GM12864 (cell line): Measurements from ENCODE around the gene ABHD12.

ENCODE experiments used
- DNase-seq: peaks from one replicate; pipeline ENCODE4 v3.0.0-alpha.2; 2011; ENCODE audit warnings: low read depth
- H3K4me3 ChIP-seq: 2 replicates; pipeline ENCODE4 v1.5.1; 2011; ENCODE audit warnings: mild to moderate bottlenecking, low read depth, low read length, control low read depth
- TF ChIP-seq, protein P1 (sequence below): IDR thresholded peaks from 2 replicates; pipeline ENCODE4 v1.5.1; 2011; ENCODE audit warnings: low read depth, mild to moderate bottlenecking, moderate library complexity, low read length, control low read depth, inconsistent platforms; ENCODE audit errors: missing control alignments

ABHD12 gene

DNA sequence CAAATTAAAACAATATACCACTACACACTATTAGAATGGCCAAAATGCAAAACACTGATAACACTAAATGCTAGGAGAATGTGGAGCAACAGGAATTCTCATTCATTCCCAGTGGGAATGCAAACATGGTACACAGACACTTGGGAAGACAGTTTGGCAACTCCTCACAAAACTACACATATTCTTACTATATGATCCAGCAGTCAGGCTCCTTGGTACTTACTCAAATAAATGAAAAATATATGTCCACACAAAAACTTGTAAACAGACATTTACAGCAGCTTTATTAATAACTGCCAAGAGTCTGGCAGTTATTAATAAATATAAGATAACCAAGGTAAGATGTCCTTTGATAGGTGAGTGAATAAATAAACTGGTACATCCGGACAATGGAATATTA lies 44.9 kb downstream of the ABHD12 start:
- no peak for DNase-seq
- TF ChIP-seq, protein P1, sequence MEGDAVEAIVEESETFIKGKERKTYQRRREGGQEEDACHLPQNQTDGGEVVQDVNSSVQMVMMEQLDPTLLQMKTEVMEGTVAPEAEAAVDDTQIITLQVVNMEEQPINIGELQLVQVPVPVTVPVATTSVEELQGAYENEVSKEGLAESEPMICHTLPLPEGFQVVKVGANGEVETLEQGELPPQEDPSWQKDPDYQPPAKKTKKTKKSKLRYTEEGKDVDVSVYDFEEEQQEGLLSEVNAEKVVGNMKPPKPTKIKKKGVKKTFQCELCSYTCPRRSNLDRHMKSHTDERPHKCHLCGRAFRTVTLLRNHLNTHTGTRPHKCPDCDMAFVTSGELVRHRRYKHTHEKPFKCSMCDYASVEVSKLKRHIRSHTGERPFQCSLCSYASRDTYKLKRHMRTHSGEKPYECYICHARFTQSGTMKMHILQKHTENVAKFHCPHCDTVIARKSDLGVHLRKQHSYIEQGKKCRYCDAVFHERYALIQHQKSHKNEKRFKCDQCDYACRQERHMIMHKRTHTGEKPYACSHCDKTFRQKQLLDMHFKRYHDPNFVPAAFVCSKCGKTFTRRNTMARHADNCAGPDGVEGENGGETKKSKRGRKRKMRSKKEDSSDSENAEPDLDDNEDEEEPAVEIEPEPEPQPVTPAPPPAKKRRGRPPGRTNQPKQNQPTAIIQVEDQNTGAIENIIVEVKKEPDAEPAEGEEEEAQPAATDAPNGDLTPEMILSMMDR, result no peak

DNA sequence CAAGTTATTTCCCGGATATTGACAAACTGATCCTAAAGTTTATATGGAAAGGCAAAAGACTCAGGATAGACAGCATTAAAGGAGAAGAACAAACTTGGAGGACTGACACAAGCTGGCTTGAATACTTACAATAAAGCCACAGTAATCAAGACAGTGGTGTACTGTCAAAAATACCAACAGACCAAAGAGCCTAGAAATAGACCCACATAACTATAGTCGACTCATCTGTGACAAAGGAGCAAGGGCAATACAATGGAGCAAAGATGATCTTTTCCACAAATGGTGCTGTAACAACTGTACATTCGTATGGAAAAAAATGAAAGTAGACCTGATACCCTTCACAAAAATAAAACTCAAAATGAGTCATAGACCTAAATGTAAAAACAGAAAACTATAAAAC lies 46.0 kb downstream of the ABHD12 start:
- no peak for DNase-seq
- TF ChIP-seq, protein P1, result no peak
- no peak overlapping the region for H3K4me3 ChIP-seq

More for the DNA sequence above, 44.9 kb downstream of the ABHD12 start:
- H3K4me3 ChIP-seq, result no peak overlapping the region

DNA sequence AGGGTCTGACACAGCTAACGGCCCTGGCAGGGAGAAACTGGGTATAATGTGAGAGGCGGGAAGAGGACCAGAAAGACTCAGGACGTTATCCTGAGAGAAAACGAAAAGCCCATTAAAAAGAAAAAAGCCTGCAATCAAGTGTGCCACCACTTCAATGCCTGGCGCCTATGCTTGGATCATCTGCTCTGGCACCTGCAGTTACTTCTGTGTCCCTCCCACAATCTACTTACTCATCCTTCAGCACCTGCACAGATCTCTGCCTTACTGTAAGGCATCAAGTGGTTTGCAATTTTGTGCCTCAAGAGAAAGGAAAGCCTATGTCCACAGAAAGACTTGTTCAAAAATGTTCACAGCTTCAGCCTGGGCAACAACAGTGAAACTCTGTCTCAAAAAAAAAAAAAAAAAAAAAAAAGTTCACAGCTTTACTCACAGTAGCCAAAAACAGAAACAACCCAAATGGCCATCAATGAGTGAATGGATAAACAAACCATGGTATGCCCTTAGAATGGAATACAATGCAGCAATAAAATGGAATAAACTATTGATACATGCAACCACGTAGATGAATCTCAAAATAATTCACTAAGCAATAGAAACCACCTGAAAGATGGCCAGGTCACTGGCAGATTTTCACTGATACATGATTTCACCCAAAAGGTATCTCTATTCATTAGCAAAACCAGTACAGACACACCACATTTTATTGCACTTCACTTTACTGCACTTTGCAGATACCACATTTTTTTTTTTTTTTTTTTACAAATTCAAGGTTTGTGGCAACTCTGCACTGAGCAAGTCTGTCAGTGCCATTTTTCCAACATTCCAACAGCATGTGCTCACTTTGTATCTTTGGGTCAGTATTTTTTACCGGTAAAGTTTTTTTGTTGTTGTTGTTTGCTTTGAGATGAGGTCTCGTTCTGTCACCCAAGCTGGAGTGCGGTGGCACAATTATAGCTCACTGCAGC lies 48.6 kb downstream of the ABHD12 start:
- no peak overlapping the region for H3K4me3 ChIP-seq
- TF ChIP-seq, protein P1, result no peak
- no peak for DNase-seq

DNA sequence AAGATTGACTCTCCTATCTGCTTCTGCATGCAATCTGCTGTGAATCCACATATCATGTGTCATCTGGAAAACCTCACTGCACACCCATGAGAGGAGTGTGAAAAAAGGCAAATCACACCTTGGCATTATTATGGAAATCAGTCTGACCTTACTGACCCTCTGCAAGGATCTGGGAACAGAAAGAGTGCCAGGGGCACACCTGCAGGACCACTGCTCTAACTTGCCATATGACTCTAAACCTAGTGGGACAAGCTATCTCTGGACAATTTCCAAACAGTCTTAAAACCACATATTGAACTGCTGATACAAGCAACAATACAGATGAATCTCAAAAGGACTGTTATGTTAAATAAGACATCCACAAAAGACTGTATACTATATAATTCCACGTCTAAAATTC lies 50.3 kb downstream of the ABHD12 start:
- TF ChIP-seq, protein P1, result no peak
- no peak for DNase-seq
- H3K4me3 ChIP-seq, result no peak overlapping the region

DNA sequence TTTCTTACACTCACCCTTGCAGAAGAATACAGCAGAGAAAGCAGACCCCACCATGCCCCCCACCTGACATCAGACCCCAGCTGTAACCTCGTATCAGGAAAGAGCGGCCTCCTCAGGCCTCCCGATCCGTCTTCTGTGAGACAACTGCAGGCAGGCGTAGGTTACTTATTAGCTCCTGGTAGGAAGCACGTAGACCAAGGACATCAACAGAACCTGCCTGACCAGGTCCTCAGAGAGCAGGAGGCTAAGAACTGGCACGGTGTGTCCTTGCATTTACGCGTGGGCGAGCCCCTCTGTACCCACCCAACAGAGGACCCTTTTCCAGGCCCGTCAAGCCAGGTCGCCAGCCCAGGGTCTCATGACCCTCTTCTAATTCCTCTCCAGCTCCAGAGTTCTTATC lies 51.0 kb downstream of the ABHD12 start:
- no peak overlapping the region for H3K4me3 ChIP-seq
- DNase-seq, result no peak
- TF ChIP-seq, protein P1, result no peak

DNA sequence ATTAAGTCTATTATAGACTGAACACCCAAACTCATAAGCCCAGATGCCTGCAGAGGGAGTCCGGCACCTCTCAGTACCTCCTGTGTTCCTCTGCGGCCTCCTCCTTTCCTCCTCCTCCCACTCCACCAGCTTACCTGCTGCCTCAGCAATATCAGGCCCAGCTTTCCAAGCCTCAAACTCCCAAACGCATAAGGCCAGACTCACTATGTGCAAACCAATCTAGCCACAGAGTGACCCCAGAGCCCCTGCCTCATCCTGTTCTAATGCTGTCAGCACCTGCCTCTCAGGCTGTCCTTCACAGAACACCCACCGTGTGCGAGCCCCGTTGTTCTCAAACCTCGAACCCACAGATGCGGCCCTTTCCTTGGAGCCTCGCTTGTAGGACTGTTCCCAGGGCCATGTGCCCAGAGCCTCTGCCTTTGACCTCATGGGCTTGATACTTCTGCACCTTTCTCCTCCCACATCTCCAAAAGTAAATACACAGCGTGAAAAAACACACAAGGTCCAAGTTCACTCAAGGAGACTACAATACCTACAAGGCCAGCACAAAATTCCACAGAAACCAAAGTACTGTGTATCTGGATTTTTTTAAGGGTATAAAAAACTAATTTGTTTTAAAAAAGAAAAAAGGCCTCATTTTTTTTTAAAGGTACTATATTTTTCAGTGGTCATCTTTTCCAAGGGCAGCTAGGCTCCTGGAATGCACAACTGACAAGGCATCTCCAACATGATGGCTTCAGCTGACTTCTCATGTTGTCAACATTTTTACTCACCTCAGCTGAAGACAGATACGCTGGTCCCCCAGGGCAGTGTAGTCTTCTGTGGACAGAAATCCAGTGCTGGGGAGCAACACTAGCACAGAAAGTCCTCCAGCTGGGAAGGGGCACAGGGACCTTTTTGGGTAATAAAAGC lies 52.3 kb downstream of the ABHD12 start:
- no peak overlapping the region for H3K4me3 ChIP-seq
- TF ChIP-seq, protein P1, result no peak
- DNase-seq, result no peak
